ENCODE data around the gene BEND6.

The BEND6 gene

GRCh38 chr6:57064809-57065208, 109.9 kb downstream of the BEND6 start:
- no peak overlapping the region for H3K4me3 ChIP-seq (ENCODE audit: low read depth, low read length)
- TF ChIP-seq CTCF (IDR thresholded peaks at IDR 0.05; ENCODE audit: low read depth, low read length, missing control alignments), result no peak
- peak; percentile 46 for DNase-seq
- peaks cover 4% of the 10 kb centered on the region for H3K36me3 ChIP-seq (replicated peaks)
- in situ Hi-C loops (cut with HindIII; ENCODE audit: low pct_ligation_motif_present, low sequenced_read_pairs), result no loop called here
- H3K27me3 ChIP-seq (replicated peaks), result no peaks in the 10 kb centered on the region
- no peak overlapping the region for H3K27ac ChIP-seq

- no peak overlapping the region for H3K4me3 ChIP-seq (ENCODE audit: low read depth, low read length)
- peak; percentile 70 for DNase-seq
- H3K27me3 ChIP-seq (replicated peaks), result no peaks in the 10 kb centered on the region
- in situ Hi-C loops (cut with HindIII; ENCODE audit: low pct_ligation_motif_present, low sequenced_read_pairs), result no loop called here
- H3K36me3 ChIP-seq (replicated peaks), result no peaks in the 10 kb centered on the region
- TF ChIP-seq CTCF (IDR thresholded peaks at IDR 0.05; ENCODE audit: low read depth, low read length, missing control alignments), result no peak
- H3K27ac ChIP-seq, result peak overlapping the region; percentile 41
Observed at GRCh38 chr6:57068061-57068460, 113.2 kb downstream of the BEND6 start.

- DNase-seq, result no peak
- TF ChIP-seq CTCF (IDR thresholded peaks at IDR 0.05; ENCODE audit: low read depth, low read length, missing control alignments), result no peak
- Histone ChIP-seq H3K4me3 (ENCODE audit: low read depth, low read length) (no peak overlapping the region), H3K36me3 (replicated peaks) (no peaks in the 10 kb centered on the region), H3K27me3 (replicated peaks) (no peaks in the 10 kb centered on the region), H3K27ac (no peak overlapping the region)
- in situ Hi-C loops (cut with HindIII; ENCODE audit: low pct_ligation_motif_present, low sequenced_read_pairs), result no loop called here
Observed at GRCh38 chr6:57069228-57069627, 114.3 kb downstream of the BEND6 start.

GRCh38 chr6:57069920-57070331, 115.0 kb downstream of the BEND6 start:
- no peak for DNase-seq
- in situ Hi-C loops (cut with HindIII; ENCODE audit: low pct_ligation_motif_present, low sequenced_read_pairs), result no loop called here
- no peak for TF ChIP-seq CTCF (IDR thresholded peaks at IDR 0.05; ENCODE audit: low read depth, low read length, missing control alignments)
- Histone ChIP-seq H3K27ac (no peak overlapping the region), H3K4me3 (ENCODE audit: low read depth, low read length) (no peak overlapping the region), H3K36me3 (replicated peaks) (no peaks in the 10 kb centered on the region), H3K27me3 (replicated peaks) (no peaks in the 10 kb centered on the region)

GRCh38 chr6:57072108-57072507, 117.2 kb downstream of the BEND6 start:
- in situ Hi-C loops (cut with HindIII; ENCODE audit: low pct_ligation_motif_present, low sequenced_read_pairs), result no loop called here
- no peak overlapping the region for H3K4me3 ChIP-seq (ENCODE audit: low read depth, low read length)
- no peaks in the 10 kb centered on the region for H3K36me3 ChIP-seq (replicated peaks)

More at GRCh38 chr6:57072108-57072507, 117.2 kb downstream of the BEND6 start:
- no peak for TF ChIP-seq CTCF (IDR thresholded peaks at IDR 0.05; ENCODE audit: low read depth, low read length, missing control alignments)
- no peak overlapping the region for H3K27ac ChIP-seq
- no peaks in the 10 kb centered on the region for H3K27me3 ChIP-seq (replicated peaks)
- no peak for DNase-seq

Measured in brain microvascular endothelial cell (primary cell).